Esophagus muscularis mucosa (tissue), 4 donors: Measurements from ENCODE around the gene NEK4. TPM values are rescaled to one million over a fixed set of nuclear protein-coding genes. Genes with fewer than 3 reads are reported as not detected.

Source experiments
- DNase-seq: peaks from one replicate; pipeline ENCODE4 v3.0.0-alpha.2; 2017; ENCODE audit errors: extremely low spot score
- H3K27ac ChIP-seq, 4 donors: fragments of 200-600 bp; sonication (generic); replicated peaks in 1 of 4; 1 replicate in 3 of 4; 2 replicates in 1 of 4; pipeline ENCODE4 v1.5.1; 2016 to 2019; ENCODE audit warnings: mild to moderate bottlenecking in 1 of 4
- H3K27me3 ChIP-seq, 4 donors: fragments of 200-600 bp; sonication (generic); one replicate each; pipeline versions ENCODE4 v1.5.1 to v1.6.0; 2016 to 2019
- H3K36me3 ChIP-seq, 4 donors: fragments of 200-600 bp; sonication (generic); one replicate each; pipeline ENCODE4 v1.5.1; 2016 to 2019
- H3K4me1 ChIP-seq, 4 donors: fragments of 200-600 bp; sonication (generic); one replicate each; pipeline ENCODE4 v1.5.1; 2016 to 2019
- H3K4me3 ChIP-seq, 4 donors: fragments of 200-600 bp; sonication (generic); 1 replicate in 2 of 4; 2 replicates in 2 of 4; pipeline ENCODE4 v1.5.1; 2016 to 2019; ENCODE audit warnings: mild to moderate bottlenecking in 4 of 4, moderate library complexity in 1 of 4
- H3K9me3 ChIP-seq, 4 donors: fragments of 200-600 bp; sonication (generic); 1 replicate in 3 of 4; 2 replicates in 1 of 4; pipeline ENCODE4 v1.5.1; 2016 to 2019
- CTCF ChIP-seq, 3 experiments: fragments of 200-600 bp in 2 of 3; fragments of 450-650 bp in 1 of 3; sonication (generic) in 2 of 3; IDR thresholded peaks; one replicate each; pipeline ENCODE4 v1.5.1; 2017 to 2019; ENCODE audit warnings: antibody characterized with exemption in 3 of 3, mild to moderate bottlenecking in 2 of 3, moderate library complexity in 1 of 3
- EP300 ChIP-seq: sonication (generic); formaldehyde crosslinking; IDR thresholded peaks from one replicate; pipeline ENCODE4 v1.6.1; 2017; ENCODE audit warnings: antibody characterized with exemption
- POLR2A ChIP-seq: fragments of 450-650 bp; IDR thresholded peaks from one replicate; pipeline ENCODE4 v1.6.1; 2017; ENCODE audit warnings: antibody characterized with exemption, moderate library complexity, mild to moderate bottlenecking, low read depth
- POLR2AphosphoS5 ChIP-seq, 2 donors: sonication (generic); formaldehyde crosslinking; IDR thresholded peaks; one replicate each; pipeline ENCODE4 v1.6.1; 2017; ENCODE audit warnings: antibody characterized with exemption in 2 of 2
- WGBS: methylation state at CpG from one replicate; pipeline ENCODE4 v1.1.5; 2018; 5-methylcytosine and 5-hydroxymethylcytosine counted together
- intact Hi-C: fragments of 100-400 bp; cut with DNase I; formaldehyde crosslinking; loops from one replicate; pipeline ENCODE4 v1.15.1; 2023
- total RNA-seq, 4 donors: library from RNA; depleted of rRNA; stranded (reverse); fragments of >200 nt; gene quantifications; one replicate each; pipeline versions ENCODE4 v1.1.0 to v1.2.1, GENCODE V29; 2016

The NEK4 gene
- total RNA-seq, 4 donors from 2014 or later = 19.1 to 29.2 (median 23.6) TPM

GRCh38 chr3:52683611-52684010 lies 87.1 kb downstream of the NEK4 start:
- DNase-seq = no peak
- intact Hi-C loops = loop anchor here (10.0 kb wide), 1 partner anchor 209 kb away; no protein-coding TSS in a partner anchor
- H3K4me3 ChIP-seq = no peak overlapping the region
- H3K9me3 ChIP-seq = no peaks in the 10 kb centered on the region
- H3K36me3 ChIP-seq = peaks cover 15 to 38% (median 31%) of the 10 kb centered on the region in 4 donors
- H3K4me1 ChIP-seq = peaks cover 47 to 62% (median 59%) of the 10 kb centered on the region in 4 donors
- no peaks in the 10 kb centered on the region for H3K27me3 ChIP-seq
- 85% methylated on average over 6 of the region's 6 CpGs for WGBS
- TF ChIP-seq POLR2A = no peak
- no peak for TF ChIP-seq EP300
- TF ChIP-seq POLR2AphosphoS5 (IDR thresholded peaks at IDR 0.05) = no peak
- TF ChIP-seq CTCF (IDR thresholded peaks at IDR 0.05) = no peak
- peak overlapping the region in 2 of 4 donors; percentile 16 to 27 for H3K27ac ChIP-seq

- peaks cover 47 to 56% (median 53%) of the 10 kb centered on the region in 4 donors for H3K4me1 ChIP-seq
- DNase-seq = no peak
Measured at GRCh38 chr3:52682016-52682415, 88.7 kb downstream of the NEK4 start.

GRCh38 chr3:52681596-52681995 lies 89.1 kb downstream of the NEK4 start:
- no peak overlapping the region for H3K4me3 ChIP-seq
- peak overlapping the region; percentile 24 to 44 (median 27) for H3K27ac ChIP-seq
- WGBS = 82% methylated on average over 3 of the region's 3 CpGs
- intact Hi-C loops = loop anchor here (10.0 kb wide), 1 partner anchor 207 kb away; no protein-coding TSS in a partner anchor
- peaks cover 23 to 43% (median 37%) of the 10 kb centered on the region in 4 donors for H3K36me3 ChIP-seq
- no peaks in the 10 kb centered on the region for H3K27me3 ChIP-seq
- DNase-seq = no peak
- no peaks in the 10 kb centered on the region for H3K9me3 ChIP-seq
- no peak for TF ChIP-seq CTCF (IDR thresholded peaks at IDR 0.05)
- TF ChIP-seq EP300 = no peak
- no peak for TF ChIP-seq POLR2AphosphoS5 (IDR thresholded peaks at IDR 0.05)
- no peak for TF ChIP-seq POLR2A
- H3K4me1 ChIP-seq = peaks cover 42 to 52% (median 49%) of the 10 kb centered on the region in 4 donors

More at GRCh38 chr3:52682016-52682415, 88.7 kb downstream of the NEK4 start:
- Histone ChIP-seq H3K4me3 (no peak overlapping the region), H3K27ac (peak overlapping the region; percentile 24 to 44 (median 27)), H3K36me3 (peaks cover 18 to 39% (median 33%) of the 10 kb centered on the region in 4 donors), H3K9me3 (no peaks in the 10 kb centered on the region), H3K27me3 (no peaks in the 10 kb centered on the region)
- intact Hi-C loops = loop anchor here (10.0 kb wide), 1 partner anchor 207 kb away; no protein-coding TSS in a partner anchor
- TF ChIP-seq POLR2AphosphoS5 (IDR thresholded peaks at IDR 0.05) = peak in 1 of 2 donors; percentile 13
- no peak for TF ChIP-seq CTCF (IDR thresholded peaks at IDR 0.05)

GRCh38 chr3:52679811-52680210 lies 90.9 kb downstream of the NEK4 start:
- 66% methylated on average over 1 of the region's 1 CpG for WGBS
- Histone ChIP-seq H3K27me3 (no peaks in the 10 kb centered on the region), H3K4me3 (no peak overlapping the region), H3K36me3 (peaks cover 34 to 57% (median 48%) of the 10 kb centered on the region in 4 donors), H3K27ac (no peak overlapping the region), H3K9me3 (no peaks in the 10 kb centered on the region), H3K4me1 (peaks cover 40 to 47% (median 42%) of the 10 kb centered on the region in 4 donors)
- DNase-seq = no peak
- TF ChIP-seq EP300 (no peak), POLR2A (no peak), POLR2AphosphoS5 (IDR thresholded peaks at IDR 0.05) (no peak), CTCF (IDR thresholded peaks at IDR 0.05) (no peak)
- intact Hi-C loops = loop anchor here (10.0 kb wide), 1 partner anchor 205 kb away; no protein-coding TSS in a partner anchor

GRCh38 chr3:52679199-52679538 lies 91.6 kb downstream of the NEK4 start:
- H3K4me1 ChIP-seq = peaks cover 33 to 41% (median 36%) of the 10 kb centered on the region in 4 donors
- intact Hi-C loops = no loop called here
- TF ChIP-seq EP300 = no peak
- TF ChIP-seq CTCF (IDR thresholded peaks at IDR 0.05) = no peak
- no peak for TF ChIP-seq POLR2AphosphoS5 (IDR thresholded peaks at IDR 0.05)
- no peak for TF ChIP-seq POLR2A
- no peak overlapping the region for H3K4me3 ChIP-seq
- DNase-seq = no peak
- 84% methylated on average over 3 of the region's 3 CpGs for WGBS
- H3K9me3 ChIP-seq = no peaks in the 10 kb centered on the region
- H3K27me3 ChIP-seq = no peaks in the 10 kb centered on the region
- peaks cover 36 to 62% (median 54%) of the 10 kb centered on the region in 4 donors for H3K36me3 ChIP-seq
- no peak overlapping the region for H3K27ac ChIP-seq
